Colonic mucosa (tissue), 4 donors: ENCODE measurements around the gene OFD1. TPM values are rescaled to one million over a fixed set of nuclear protein-coding genes. Genes with fewer than 3 reads are reported as not detected.

Source experiments
- DNase-seq: peaks from one replicate; pipeline ENCODE4 v3.0.0-alpha.2; 2020
- H3K27ac ChIP-seq: fragments of 200-600 bp; one replicate; pipeline ENCODE4 v1.8.0; 2021
- H3K27me3 ChIP-seq: fragments of 200-600 bp; one replicate; pipeline ENCODE4 v1.8.0; 2021
- H3K36me3 ChIP-seq: fragments of 200-600 bp; one replicate; pipeline ENCODE4 v1.8.0; 2021
- H3K4me1 ChIP-seq: fragments of 200-600 bp; one replicate; pipeline ENCODE4 v1.8.0; 2021; ENCODE audit warnings: mild to moderate bottlenecking
- H3K4me3 ChIP-seq: fragments of 200-600 bp; one replicate; pipeline ENCODE4 v1.8.0; 2021
- H3K9ac ChIP-seq, 2 donors: one replicate each; pipeline ENCODE4 v1.7.0; 2013; ENCODE audit warnings: control low read depth in 2 of 2, low read depth in 2 of 2, low read length in 2 of 2
- H3K9me3 ChIP-seq: fragments of 200-600 bp; one replicate; pipeline ENCODE4 v1.8.0; 2021
- intact Hi-C: fragments of 100-400 bp; cut with DNase I; formaldehyde crosslinking; loops from one replicate; pipeline ENCODE4 v1.14.1; 2022
- total RNA-seq, 2 donors: library from RNA; stranded (reverse); fragmentation: NEBNext Ultra II Directional in 1 of 2; extraction: Animal tissue kit (Norgen Biotek cat#: 25700) in 1 of 2; gene quantifications; one replicate each; pipeline ENCODE4 v1.2.1, GENCODE V29; 2021
- TF ChIP-seq, protein P1 (sequence below): fragments of 200-600 bp; IDR thresholded peaks from one replicate; pipeline ENCODE4 v1.8.0; 2022; ENCODE audit warnings: antibody characterized with exemption, mild to moderate bottlenecking
- donor health status: healthy.
- donor health status: DM: no; HTN: no; CAD: no.
- donor health status: DM: no; HTN: no; CAD: no.

Gene OFD1
- total RNA-seq, 2 donors from 2014 or later: 29.9 to 35.5 TPM

DNA sequence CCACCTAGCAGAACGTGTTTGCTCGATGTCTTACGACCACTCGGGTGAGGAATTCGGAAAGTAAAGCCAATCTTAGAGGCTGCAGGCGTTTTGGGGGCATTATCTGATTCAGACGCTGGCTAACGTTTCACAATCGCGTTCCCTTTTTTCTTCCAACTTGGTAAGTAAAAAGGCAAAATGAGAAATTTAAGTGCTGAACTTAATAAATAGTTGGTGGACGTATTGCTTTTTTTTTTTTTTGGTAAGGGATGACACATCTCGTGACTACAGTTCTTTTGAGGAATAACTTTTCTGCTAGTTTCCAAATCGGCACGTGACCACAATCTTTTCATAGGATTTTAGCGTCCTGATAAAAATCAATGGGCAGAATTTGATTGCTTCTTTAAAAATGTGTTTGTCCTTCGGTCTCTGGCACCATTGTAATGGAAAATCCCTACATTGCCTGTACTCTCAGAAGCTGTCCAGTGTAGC is 44.8 kb upstream of the OFD1 start:
- intact Hi-C loops: no loop called here

DNA sequence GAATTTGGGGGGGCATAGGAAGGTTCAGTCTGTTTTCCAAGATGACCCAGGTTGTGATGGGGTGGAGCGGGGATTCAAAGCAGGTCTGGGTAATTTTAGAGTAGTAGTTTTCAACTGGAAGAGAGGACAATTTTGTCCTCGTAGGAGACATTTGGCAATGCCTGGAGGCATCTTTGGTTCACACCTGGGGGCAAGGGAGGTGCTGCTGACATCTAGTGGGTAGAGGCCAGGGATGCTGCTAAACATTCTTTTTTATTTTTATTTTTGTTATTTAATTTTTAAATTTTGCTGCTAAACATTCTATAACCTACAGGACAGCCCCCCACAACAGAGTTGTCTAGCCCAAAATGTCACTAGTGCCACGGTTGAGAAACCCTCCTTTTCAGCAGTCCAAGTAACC is 43.7 kb upstream of the OFD1 start:
- intact Hi-C loops: no loop called here
- H3K4me1 ChIP-seq: no peaks in the 10 kb centered on the region

More for the DNA sequence above, 44.8 kb upstream of the OFD1 start:
- Histone ChIP-seq H3K27ac (peak overlapping the region; percentile 85), H3K4me1 (no peaks in the 10 kb centered on the region), H3K36me3 (no peaks in the 10 kb centered on the region), H3K9me3 (no peaks in the 10 kb centered on the region), H3K27me3 (peaks cover 7% of the 10 kb centered on the region), H3K4me3 (peak overlapping the region; percentile 58), H3K9ac (peak overlapping the region; percentile 81 to 90)
- DNase-seq: no peak
- TF ChIP-seq, protein P1, sequence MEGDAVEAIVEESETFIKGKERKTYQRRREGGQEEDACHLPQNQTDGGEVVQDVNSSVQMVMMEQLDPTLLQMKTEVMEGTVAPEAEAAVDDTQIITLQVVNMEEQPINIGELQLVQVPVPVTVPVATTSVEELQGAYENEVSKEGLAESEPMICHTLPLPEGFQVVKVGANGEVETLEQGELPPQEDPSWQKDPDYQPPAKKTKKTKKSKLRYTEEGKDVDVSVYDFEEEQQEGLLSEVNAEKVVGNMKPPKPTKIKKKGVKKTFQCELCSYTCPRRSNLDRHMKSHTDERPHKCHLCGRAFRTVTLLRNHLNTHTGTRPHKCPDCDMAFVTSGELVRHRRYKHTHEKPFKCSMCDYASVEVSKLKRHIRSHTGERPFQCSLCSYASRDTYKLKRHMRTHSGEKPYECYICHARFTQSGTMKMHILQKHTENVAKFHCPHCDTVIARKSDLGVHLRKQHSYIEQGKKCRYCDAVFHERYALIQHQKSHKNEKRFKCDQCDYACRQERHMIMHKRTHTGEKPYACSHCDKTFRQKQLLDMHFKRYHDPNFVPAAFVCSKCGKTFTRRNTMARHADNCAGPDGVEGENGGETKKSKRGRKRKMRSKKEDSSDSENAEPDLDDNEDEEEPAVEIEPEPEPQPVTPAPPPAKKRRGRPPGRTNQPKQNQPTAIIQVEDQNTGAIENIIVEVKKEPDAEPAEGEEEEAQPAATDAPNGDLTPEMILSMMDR: no peak

DNA sequence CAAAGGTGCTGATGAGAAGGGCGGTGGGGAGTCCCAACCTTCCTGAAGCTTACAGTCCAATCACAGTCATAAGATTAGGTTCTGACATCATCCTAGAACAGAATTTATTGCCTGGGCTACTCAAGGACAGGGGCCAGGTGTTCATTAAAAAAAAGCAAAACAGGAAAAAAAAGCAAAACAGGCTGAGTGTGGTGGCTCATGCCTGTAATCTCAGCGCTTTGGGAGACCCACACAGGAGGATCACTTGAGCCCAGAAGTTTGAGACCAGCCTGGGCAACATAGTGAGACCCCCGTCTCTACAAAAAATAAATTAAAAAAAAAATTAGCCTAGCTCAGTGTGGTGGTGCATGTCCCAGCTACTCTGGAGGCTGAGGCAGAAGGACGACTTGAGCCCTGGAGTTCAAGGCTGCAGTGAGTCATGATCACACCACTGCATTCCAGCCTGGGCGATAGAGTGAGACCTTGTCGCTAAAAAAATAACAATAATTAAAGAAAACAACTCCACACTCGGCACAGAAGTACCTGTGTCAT is 42.6 kb upstream of the OFD1 start:
- Histone ChIP-seq H3K4me3 (no peak overlapping the region), H3K27ac (no peak overlapping the region), H3K4me1 (no peaks in the 10 kb centered on the region), H3K27me3 (peaks cover 7% of the 10 kb centered on the region), H3K9ac (no peak overlapping the region), H3K9me3 (no peaks in the 10 kb centered on the region), H3K36me3 (no peaks in the 10 kb centered on the region)
- no peak for DNase-seq
- TF ChIP-seq, protein P1: no peak
- intact Hi-C loops: no loop called here

More for the DNA sequence above, 43.7 kb upstream of the OFD1 start:
- Histone ChIP-seq H3K36me3 (no peaks in the 10 kb centered on the region), H3K27me3 (peaks cover 7% of the 10 kb centered on the region), H3K27ac (no peak overlapping the region), H3K4me3 (peak overlapping the region; percentile 58), H3K9ac (peak overlapping the region in 1 of 2 donors; percentile 90), H3K9me3 (no peaks in the 10 kb centered on the region)
- no peak for DNase-seq
- TF ChIP-seq, protein P1: no peak

DNA sequence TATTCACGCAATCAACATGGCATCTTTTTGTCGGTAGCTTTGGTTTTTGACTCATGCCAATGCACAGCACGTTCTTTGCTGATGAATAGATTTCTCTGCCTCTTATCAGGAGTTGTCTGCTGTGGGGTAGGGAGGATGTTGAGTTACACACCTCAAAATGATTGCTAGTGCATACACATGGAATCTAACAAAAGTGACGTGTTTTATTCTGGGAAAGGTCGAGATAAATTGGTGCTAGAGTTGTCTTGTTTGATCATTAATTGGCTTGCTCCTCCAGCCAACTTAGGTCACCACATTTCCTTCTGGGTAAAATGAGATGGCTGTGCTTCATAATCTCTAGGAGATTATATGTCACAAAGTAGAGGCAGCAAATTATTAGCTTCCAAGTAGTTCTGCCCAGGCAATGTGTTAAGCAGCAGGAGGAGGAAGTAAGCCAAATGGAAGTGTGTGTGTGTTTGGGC is 41.7 kb upstream of the OFD1 start:
- H3K4me3 ChIP-seq: no peak overlapping the region
- DNase-seq: no peak
- H3K27me3 ChIP-seq: peaks cover 7% of the 10 kb centered on the region
- no peaks in the 10 kb centered on the region for H3K36me3 ChIP-seq
- no peak overlapping the region for H3K9ac ChIP-seq
- no peaks in the 10 kb centered on the region for H3K4me1 ChIP-seq
- H3K9me3 ChIP-seq: no peaks in the 10 kb centered on the region
- TF ChIP-seq, protein P1: no peak
- intact Hi-C loops: no loop called here
- H3K27ac ChIP-seq: peak overlapping the region; percentile 3

GRCh38 chrX:13693341-13693961 is 41.1 kb upstream of the OFD1 start:
- peak overlapping the region; percentile 3 for H3K27ac ChIP-seq
- intact Hi-C loops: no loop called here
- TF ChIP-seq, protein P1: no peak
- H3K4me3 ChIP-seq: no peak overlapping the region
- H3K36me3 ChIP-seq: no peaks in the 10 kb centered on the region
- peaks cover 7% of the 10 kb centered on the region for H3K27me3 ChIP-seq
- no peak overlapping the region for H3K9ac ChIP-seq
- H3K9me3 ChIP-seq: no peaks in the 10 kb centered on the region
- DNase-seq: no peak
- no peaks in the 10 kb centered on the region for H3K4me1 ChIP-seq
